HCT116 (cell line): ENCODE measurements around the gene SHISA7. TPM values are rescaled to one million over a fixed set of nuclear protein-coding genes. Genes with fewer than 3 reads are reported as not detected.

Source experiments
- ATAC-seq: fragments of 200-7000 bp; cut with Tn5 transposase; 2 replicates; pipeline ENCODE4 v1.9.1; 2020; ENCODE audit warnings: mild to moderate bottlenecking, moderate library complexity
- BruUV-seq: library from RNA; stranded (reverse); fragments of 400-500 nt; replicated peaks from 2 replicates; lab custom pipeline; 2021; lab: Mats Ljungman, UMichigan
- CTCF ChIA-PET: fragments of 300-600 bp; sonication (Branson Sonifier 250); formaldehyde crosslinking; loops from one replicate; lab custom pipeline; 2021; ENCODE audit warnings: antibody characterized with exemption; lab: Charles Lee
- POLR2A ChIA-PET: fragments of 300-600, 350-600 bp; sonication (Branson Sonifier 250); formaldehyde crosslinking; loops from one replicate; lab custom pipeline; 2021; ENCODE audit warnings: antibody characterized with exemption; lab: Charles Lee
- RAD21 ChIA-PET, 2 experiments: fragments of 300-600 bp; sonication (Branson Sonifier 250); formaldehyde crosslinking; loops; one replicate each; lab custom pipeline; 2023; ENCODE audit warnings: low total read pairs in 2 of 2; ENCODE audit not compliant: uncharacterized antibody in 2 of 2, unreplicated experiment in 2 of 2, low non-redundant PET in 1 of 2; lab: Charles Lee
- DNase-seq: peaks from one replicate; pipeline ENCODE4 v3.0.0-alpha.2; 2010; ENCODE audit warnings: low read depth, low spot score
- H2AFZ ChIP-seq: fragments of 200-600 bp; shearing (Covaris generic), sonication (generic); 2 replicates; pipeline ENCODE4 v1.6.1; 2017; ENCODE audit warnings: low read depth, mixed run types, mixed read lengths, antibody characterized with exemption, low read length; ENCODE audit not compliant: poor library complexity, severe bottlenecking
- H3K27ac ChIP-seq: 2 replicates; pipeline ENCODE4 v1.5.1; 2012; ENCODE audit warnings: low read depth, low read length
- H3K27me3 ChIP-seq: fragments of 200-600 bp; sonication (generic); 2 replicates; pipeline ENCODE4 v1.6.1; 2016; ENCODE audit warnings: mixed run types, low read length, mixed read lengths; ENCODE audit not compliant: insufficient read depth
- H3K36me3 ChIP-seq, 2 experiments: fragments of 200-500 bp in 1 of 2; fragments of 200-600 bp in 1 of 2; sonication (Bioruptor generic) in 1 of 2; sonication (generic) in 1 of 2; 2 replicates each; pipeline versions ENCODE4 v1.5.1 to v1.6.1; 2014 to 2016; ENCODE audit warnings: low read length in 2 of 2, inconsistent platforms in 1 of 2, mixed read lengths in 1 of 2, mixed run types in 1 of 2; ENCODE audit not compliant: insufficient read depth in 2 of 2, control insufficient read depth in 1 of 2
- H3K4me1 ChIP-seq, 2 experiments: fragments of 200-600 bp in 1 of 2; sonication (generic) in 1 of 2; 2 replicates each; pipeline versions ENCODE4 v1.5.1 to v1.6.1; 2012 to 2017; ENCODE audit warnings: low read length in 2 of 2, inconsistent platforms in 1 of 2, mild to moderate bottlenecking in 1 of 2, mixed read lengths in 1 of 2, mixed run types in 1 of 2, moderate library complexity in 1 of 2; ENCODE audit not compliant: insufficient read depth in 2 of 2, control insufficient read depth in 1 of 2
- H3K4me2 ChIP-seq: fragments of 200-600 bp; sonication (generic); 2 replicates; pipeline ENCODE4 v1.6.1; 2017; ENCODE audit warnings: mixed run types, low read length, mixed read lengths
- H3K4me3 ChIP-seq, 2 experiments: fragments of 200-600 bp in 1 of 2; sonication (generic) in 1 of 2; replicated peaks in 1 of 2; 2 replicates each; pipeline ENCODE4 v1.5.1; 2011 to 2016; ENCODE audit warnings: low read length in 2 of 2, control low read depth in 1 of 2, low read depth in 1 of 2, mild to moderate bottlenecking in 1 of 2, mixed read lengths in 1 of 2, mixed run types in 1 of 2
- H3K79me2 ChIP-seq: fragments of 200-600 bp; sonication (generic); 2 replicates; pipeline ENCODE4 v1.6.1; 2017; ENCODE audit warnings: mild to moderate bottlenecking, mixed run types, low read length, moderate library complexity, mixed read lengths; ENCODE audit not compliant: insufficient read depth
- H3K9ac ChIP-seq: fragments of 200-600 bp; sonication (generic); 2 replicates; pipeline ENCODE4 v1.6.1; 2016; ENCODE audit warnings: low read length, mixed read lengths
- H3K9me2 ChIP-seq: fragments of 200-600 bp; sonication (generic), shearing (Covaris generic); 2 replicates; pipeline ENCODE4 v1.6.1; 2017; ENCODE audit warnings: mixed run types, mild to moderate bottlenecking, moderate library complexity; ENCODE audit not compliant: insufficient read depth
- H3K9me3 ChIP-seq, 2 experiments: fragments of 200-500 bp in 1 of 2; fragments of 200-600 bp in 1 of 2; sonication (Bioruptor generic) in 1 of 2; sonication (generic) in 1 of 2; 2 replicates each; pipeline ENCODE4 v1.6.1; 2014 to 2017; ENCODE audit warnings: low read length in 2 of 2, mixed read lengths in 2 of 2, inconsistent platforms in 1 of 2, low read depth in 1 of 2, mild to moderate bottlenecking in 1 of 2, mixed run types in 1 of 2, moderate library complexity in 1 of 2; ENCODE audit not compliant: control insufficient read depth in 1 of 2, insufficient read depth in 1 of 2
- H4K20me1 ChIP-seq: fragments of 200-600 bp; sonication (generic), shearing (Covaris generic); 2 replicates; pipeline ENCODE4 v1.6.1; 2017; ENCODE audit warnings: mixed run types, mild to moderate bottlenecking, moderate library complexity; ENCODE audit not compliant: insufficient read depth
- ELF1 ChIP-seq: IDR thresholded peaks from 2 replicates; pipeline ENCODE4 v1.6.1; 2012; ENCODE audit warnings: low read depth, borderline replicate concordance
- EZH2phosphoT487 ChIP-seq: fragments of 200-600 bp; IDR thresholded peaks from 2 replicates; pipeline ENCODE4 v1.6.1; 2018; ENCODE audit warnings: antibody characterized with exemption, borderline replicate concordance
- FOSL1 ChIP-seq: IDR thresholded peaks from 2 replicates; pipeline ENCODE4 v1.6.1; 2012; ENCODE audit warnings: low read depth
- POLR2A ChIP-seq: IDR thresholded peaks from 2 replicates; pipeline ENCODE4 v1.7.0; 2011; ENCODE audit warnings: borderline replicate concordance; ENCODE audit not compliant: insufficient read depth, insufficient read length; ENCODE audit errors: extremely low read depth
- POLR2AphosphoS5 ChIP-seq: IDR thresholded peaks from 2 replicates; pipeline ENCODE4 v1.6.1; 2011; ENCODE audit warnings: mild to moderate bottlenecking, low read depth, low read length, moderate library complexity
- RAD21 ChIP-seq: IDR thresholded peaks from 2 replicates; pipeline ENCODE4 v1.6.1; 2012; ENCODE audit warnings: low read depth, mild to moderate bottlenecking
- SP1 ChIP-seq: IDR thresholded peaks from 2 replicates; pipeline ENCODE4 v1.6.1; 2012; ENCODE audit warnings: low read depth
- SRF ChIP-seq: IDR thresholded peaks from 2 replicates; pipeline ENCODE4 v1.6.1; 2012; ENCODE audit warnings: low read depth
- TCF7L2 ChIP-seq: IDR thresholded peaks from 2 replicates; pipeline ENCODE4 v1.7.0; 2011; ENCODE audit warnings: borderline replicate concordance, inconsistent platforms; ENCODE audit not compliant: insufficient read depth, insufficient read length; ENCODE audit errors: extremely low read depth
- YY1 ChIP-seq: IDR thresholded peaks from 2 replicates; pipeline ENCODE4 v1.6.1; 2011; ENCODE audit warnings: low read length, low read depth, moderate library complexity, mild to moderate bottlenecking; ENCODE audit not compliant: insufficient replicate concordance; ENCODE audit errors: extremely low read depth
- ZBTB33 ChIP-seq: IDR thresholded peaks from 2 replicates; pipeline ENCODE4 v1.6.1; 2011; ENCODE audit warnings: mild to moderate bottlenecking, low read length, moderate library complexity; ENCODE audit not compliant: insufficient replicate concordance; ENCODE audit errors: extremely low read depth
- ZFX ChIP-seq: fragments of 450-650 bp; IDR thresholded peaks from 2 replicates; pipeline ENCODE4 v1.6.1; 2017
- ZNF274 ChIP-seq: fragments of 200-500 bp; sonication (Bioruptor generic); IDR thresholded peaks from 2 replicates; pipeline ENCODE4 v1.6.1; 2014; ENCODE audit warnings: mild to moderate bottlenecking, low read depth, low read length, inconsistent platforms
- intact Hi-C: fragments of 100-400 bp; cut with micrococcal nuclease; formaldehyde crosslinking; loops from 2 replicates; pipeline ENCODE4 v1.10.0; 2022
- total RNA-seq: library from RNA; stranded (reverse); gene quantifications from one replicate; pipeline ENCODE4 v1.2.1, GENCODE V29; 2021; ENCODE audit not compliant: unreplicated experiment

Gene SHISA7
- total RNA-seq, 1 experiment from 2014 or later = not detected

GRCh38 chr19:55478364-55478763, 35.3 kb upstream of the SHISA7 start:
- no peaks in the 10 kb centered on the region for H3K9me2 ChIP-seq
- no peak overlapping the region for H3K4me3 ChIP-seq
- peak overlapping the region; percentile 76 for H3K4me2 ChIP-seq
- DNase-seq (no peak), ATAC-seq (no peak)
- H3K27ac ChIP-seq = no peak overlapping the region
- no peak for TF ChIP-seq ZFX
- no peak for TF ChIP-seq ELF1
- no peak for TF ChIP-seq POLR2AphosphoS5
- TF ChIP-seq FOSL1 = no peak
- no peak for TF ChIP-seq SP1
- no peak for TF ChIP-seq POLR2A
- no peak for TF ChIP-seq ZNF274
- no peak for TF ChIP-seq SRF
- TF ChIP-seq ZBTB33 = no peak
- TF ChIP-seq YY1 = no peak
- TF ChIP-seq TCF7L2 = no peak
- TF ChIP-seq RAD21 = no peak
- no peak for TF ChIP-seq EZH2phosphoT487
- H2AFZ ChIP-seq = no peak overlapping the region
- peak overlapping the region; percentile 90; the same call in 1 of the 2 replicates for H3K9ac ChIP-seq
- H3K79me2 ChIP-seq = peaks cover 19% of the 10 kb centered on the region
- no peaks in the 10 kb centered on the region for H3K36me3 ChIP-seq
- no peaks in the 10 kb centered on the region for H4K20me1 ChIP-seq
- ChIA-PET CTCF (no interaction called here), RAD21 (no interaction called here), POLR2A (no interaction called here)
- H3K9me3 ChIP-seq = no peaks in the 10 kb centered on the region
- no TSS peak for BruUV-seq
- peaks cover 32 to 42% of the 10 kb centered on the region in 2 experiments for H3K4me1 ChIP-seq
- intact Hi-C loops = no loop called here
- H3K27me3 ChIP-seq = no peaks in the 10 kb centered on the region
